HCT116 (cell line): ENCODE results near the gene FAM98B.

Source experiments
- CTCF ChIP-seq, 3 experiments: fragments of 200-600 bp in 1 of 3; sonication (generic) in 1 of 3; IDR thresholded peaks in 2 of 3; conservative IDR thresholded peaks in 1 of 3; 2 replicates each; pipeline ENCODE4 v1.5.1; 2012 to 2017; ENCODE audit warnings: low read depth in 2 of 3, low read length in 2 of 3, antibody characterized with exemption in 1 of 3, borderline replicate concordance in 1 of 3, control low read depth in 1 of 3, mild to moderate bottlenecking in 1 of 3, mixed read lengths in 1 of 3, mixed run types in 1 of 3, moderate library complexity in 1 of 3; ENCODE audit not compliant: insufficient read depth in 1 of 3
- EZH2phosphoT487 ChIP-seq: fragments of 200-600 bp; IDR thresholded peaks from 2 replicates; pipeline ENCODE4 v1.6.1; 2018; ENCODE audit warnings: antibody characterized with exemption, borderline replicate concordance
- POLR2A ChIP-seq: IDR thresholded peaks from 2 replicates; pipeline ENCODE4 v1.7.0; 2011; ENCODE audit warnings: borderline replicate concordance; ENCODE audit not compliant: insufficient read depth, insufficient read length; ENCODE audit errors: extremely low read depth
- POLR2AphosphoS5 ChIP-seq: IDR thresholded peaks from 2 replicates; pipeline ENCODE4 v1.6.1; 2011; ENCODE audit warnings: mild to moderate bottlenecking, low read depth, low read length, moderate library complexity
- REST ChIP-seq: IDR thresholded peaks from 2 replicates; pipeline ENCODE4 v1.6.1; 2012; ENCODE audit warnings: low read depth
- SP1 ChIP-seq: IDR thresholded peaks from 2 replicates; pipeline ENCODE4 v1.6.1; 2012; ENCODE audit warnings: low read depth
- ZFX ChIP-seq: fragments of 450-650 bp; IDR thresholded peaks from 2 replicates; pipeline ENCODE4 v1.6.1; 2017
- ZNF274 ChIP-seq: fragments of 200-500 bp; sonication (Bioruptor generic); IDR thresholded peaks from 2 replicates; pipeline ENCODE4 v1.6.1; 2014; ENCODE audit warnings: mild to moderate bottlenecking, low read depth, low read length, inconsistent platforms

DNA sequence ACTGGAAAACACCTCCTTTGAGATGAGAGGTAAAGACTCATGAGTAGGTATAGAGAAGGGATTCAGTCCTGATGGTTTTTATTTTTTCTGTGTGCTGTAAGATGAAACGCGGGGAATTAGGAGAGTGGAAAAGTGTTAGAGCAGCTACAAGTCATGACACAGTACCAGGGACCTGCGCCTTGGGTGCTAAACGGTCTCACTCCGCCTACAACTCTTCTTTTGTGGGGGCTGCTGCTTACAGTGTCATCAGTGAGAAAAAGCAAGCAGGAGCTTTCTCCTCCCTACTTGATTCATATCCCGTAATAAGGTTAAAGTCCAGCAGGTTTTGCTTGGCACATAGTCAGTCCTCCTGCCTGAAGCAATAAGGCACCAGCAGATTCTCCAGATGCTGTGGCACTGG, 71.6 kb downstream of the FAM98B start:
- no peak for TF ChIP-seq REST
- TF ChIP-seq SP1, result no peak
- no peak for TF ChIP-seq CTCF (IDR thresholded peaks at IDR 0.05 in 2 of 3, conservative IDR thresholded peaks at IDR 0.05 in 1 of 3; ENCODE audit: borderline replicate concordance in 1 of 3, insufficient read depth in 1 of 3, low read depth in 2 of 3, low read length in 2 of 3)
- TF ChIP-seq ZFX, result no peak
- TF ChIP-seq ZNF274, result no peak
- no peak for TF ChIP-seq POLR2AphosphoS5
- TF ChIP-seq POLR2A, result no peak
- no peak for TF ChIP-seq EZH2phosphoT487
